Measurements from ENCODE around the gene TIMM17A.
"Not testable (repeated sequence)": the region's sequence is repeated elsewhere in the genome, so short reads cannot be mapped to it uniquely, and the experiment has no call there.

The TIMM17A gene

DNA sequence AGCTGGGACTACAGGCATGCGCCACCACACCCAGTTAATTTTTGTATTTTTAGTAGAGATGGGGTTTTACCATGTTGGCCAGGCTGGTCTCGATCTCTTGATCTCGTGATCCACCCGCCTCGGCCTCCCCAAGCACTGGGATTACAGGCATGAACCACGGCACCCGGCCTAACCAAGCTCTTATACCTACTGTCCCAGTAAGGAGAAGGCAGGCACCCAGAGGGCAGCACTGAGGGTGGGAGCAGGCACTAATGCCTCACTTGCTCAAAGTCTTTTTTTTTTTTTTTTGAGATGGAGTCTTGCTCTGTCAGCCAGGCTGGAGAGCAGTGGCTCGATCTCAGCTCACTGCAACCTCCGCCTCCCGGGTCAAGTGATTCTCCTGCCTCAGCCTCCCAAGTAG is 15.0 kb upstream of the TIMM17A start:
- DNase-seq (ENCODE audit: low spot score) = not testable (repeated sequence)

DNA sequence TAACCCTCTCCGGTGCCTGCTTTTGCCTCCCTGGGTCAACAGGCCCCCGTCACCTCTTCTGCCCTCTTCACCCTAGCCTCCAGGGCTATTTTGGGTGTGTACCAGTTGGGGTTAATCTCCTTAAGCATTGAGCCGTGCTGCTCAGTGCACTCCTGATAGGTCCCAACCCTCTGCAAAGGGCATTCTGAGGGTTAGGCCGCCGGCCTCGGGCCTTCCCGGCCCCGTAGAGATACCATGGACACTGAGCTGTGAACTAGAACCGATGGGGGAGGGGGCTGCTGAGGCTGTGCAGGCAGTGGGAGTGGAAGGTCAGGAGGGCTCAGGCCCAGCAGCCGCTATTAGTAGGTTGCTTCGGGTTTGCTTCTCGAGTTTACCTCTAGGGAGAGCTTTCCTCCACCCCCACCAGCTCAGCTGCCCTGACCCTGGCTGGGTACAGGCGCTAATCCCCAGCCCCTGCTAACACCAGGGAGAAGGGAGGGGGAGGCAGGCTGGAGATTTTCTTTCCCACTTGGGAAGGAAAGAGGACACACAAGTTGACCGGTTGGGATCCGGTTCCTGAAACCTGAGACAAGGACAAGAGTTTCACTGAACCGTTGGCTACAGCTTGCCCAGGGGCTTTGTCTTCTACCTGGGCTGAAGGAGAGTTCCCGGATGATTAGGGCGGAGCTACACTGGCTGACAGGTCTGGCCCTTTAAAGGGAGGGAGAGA is 13.7 kb upstream of the TIMM17A start:
- no peak for DNase-seq (ENCODE audit: low spot score)

DNA sequence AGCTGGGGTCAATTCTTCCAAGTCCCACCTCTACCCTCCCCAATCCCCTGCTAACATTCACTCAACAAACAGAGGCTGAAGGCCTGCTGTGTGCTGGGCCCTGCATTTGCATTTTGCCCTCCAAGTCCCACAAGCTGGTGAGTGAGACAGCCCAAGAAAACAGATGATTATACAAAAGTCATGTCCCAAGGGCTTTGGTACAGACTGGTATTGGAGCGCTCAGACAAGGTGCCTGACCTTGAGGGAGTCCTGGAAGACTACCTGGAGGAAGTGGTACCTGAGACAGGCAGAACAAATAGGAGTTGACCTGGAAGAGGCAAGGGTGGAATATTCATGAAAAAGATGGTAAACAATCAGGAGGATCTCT is 13.2 kb upstream of the TIMM17A start:
- no peak for DNase-seq (ENCODE audit: low spot score)

DNA sequence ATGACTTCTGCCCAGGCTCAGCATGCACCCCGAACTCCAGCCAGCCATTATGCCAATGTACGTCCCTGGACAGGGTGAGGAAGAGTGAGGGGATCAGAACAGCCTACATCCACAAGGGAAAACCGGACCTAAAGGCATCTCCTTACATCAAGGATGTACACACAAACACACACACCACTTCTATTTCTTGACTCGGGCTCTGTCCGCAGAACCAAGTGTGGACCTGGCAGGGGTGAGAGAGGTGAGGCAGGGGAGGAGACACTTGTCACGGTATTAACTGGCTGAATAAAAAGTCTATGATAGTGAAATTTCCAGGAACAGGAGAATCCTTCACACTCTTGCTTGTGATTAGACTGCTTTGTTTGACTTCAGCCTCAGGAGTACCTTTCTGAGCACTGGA is 11.3 kb upstream of the TIMM17A start:
- DNase-seq (ENCODE audit: low spot score) = no peak

DNA sequence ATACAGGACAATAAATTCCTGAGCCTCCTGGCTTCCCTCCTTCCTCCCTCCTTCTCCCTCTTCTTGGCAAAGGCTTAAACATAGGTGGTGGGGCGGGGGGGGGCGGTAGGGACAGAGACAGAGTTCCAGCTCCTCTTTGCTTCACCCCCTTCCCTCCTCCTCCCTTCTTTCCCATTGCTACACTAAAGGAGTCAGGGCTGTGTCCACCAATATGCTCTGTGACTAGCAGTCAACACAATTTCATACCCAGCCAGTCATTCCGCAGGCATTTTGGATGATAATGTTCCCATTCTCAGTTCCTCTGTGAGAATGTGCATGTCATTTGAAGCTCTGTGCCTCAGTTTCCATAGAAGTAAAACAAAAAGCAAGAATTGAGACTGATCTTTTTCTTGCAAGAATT is 10.7 kb upstream of the TIMM17A start:
- no peak for DNase-seq (ENCODE audit: low spot score)

DNA sequence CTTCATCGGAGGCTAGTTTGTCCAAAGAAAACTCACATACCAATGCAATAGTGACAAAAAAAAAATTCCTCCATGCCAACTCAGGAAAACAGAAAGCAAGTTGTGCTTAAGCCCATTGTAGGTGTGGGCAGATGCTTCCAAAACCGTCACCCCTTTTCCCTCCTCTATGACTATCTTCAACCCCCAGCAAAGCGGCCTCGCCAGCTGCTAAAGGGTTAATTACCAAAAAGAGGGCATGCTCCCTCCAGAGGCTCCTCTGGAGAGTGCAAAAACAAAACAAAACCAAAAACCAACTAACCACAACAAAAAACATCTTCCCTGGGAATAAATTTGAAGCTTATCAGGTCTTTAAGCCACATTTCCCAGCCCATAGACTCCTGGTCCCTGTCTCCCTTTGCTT is 10.1 kb upstream of the TIMM17A start:
- no peak for DNase-seq (ENCODE audit: low spot score)

DNA sequence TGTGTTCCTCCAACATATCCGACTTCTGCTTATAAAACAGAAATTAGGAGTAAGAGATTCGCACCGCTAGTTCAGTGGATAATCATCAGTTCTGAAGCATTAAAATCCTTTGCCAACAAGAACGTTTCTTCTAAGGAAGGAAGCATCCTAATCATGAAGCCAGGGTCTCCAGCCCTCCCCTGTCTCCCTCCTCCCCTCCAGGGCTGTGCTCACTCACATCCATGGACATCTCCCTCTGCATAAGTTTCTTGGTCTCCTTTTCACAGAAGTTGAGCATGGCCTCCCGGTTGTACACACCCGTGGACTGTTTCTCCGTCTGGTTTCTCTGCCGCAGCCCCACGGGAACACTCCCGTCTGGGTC is 9.5 kb upstream of the TIMM17A start:
- DNase-seq (ENCODE audit: low spot score) = no peak

DNA sequence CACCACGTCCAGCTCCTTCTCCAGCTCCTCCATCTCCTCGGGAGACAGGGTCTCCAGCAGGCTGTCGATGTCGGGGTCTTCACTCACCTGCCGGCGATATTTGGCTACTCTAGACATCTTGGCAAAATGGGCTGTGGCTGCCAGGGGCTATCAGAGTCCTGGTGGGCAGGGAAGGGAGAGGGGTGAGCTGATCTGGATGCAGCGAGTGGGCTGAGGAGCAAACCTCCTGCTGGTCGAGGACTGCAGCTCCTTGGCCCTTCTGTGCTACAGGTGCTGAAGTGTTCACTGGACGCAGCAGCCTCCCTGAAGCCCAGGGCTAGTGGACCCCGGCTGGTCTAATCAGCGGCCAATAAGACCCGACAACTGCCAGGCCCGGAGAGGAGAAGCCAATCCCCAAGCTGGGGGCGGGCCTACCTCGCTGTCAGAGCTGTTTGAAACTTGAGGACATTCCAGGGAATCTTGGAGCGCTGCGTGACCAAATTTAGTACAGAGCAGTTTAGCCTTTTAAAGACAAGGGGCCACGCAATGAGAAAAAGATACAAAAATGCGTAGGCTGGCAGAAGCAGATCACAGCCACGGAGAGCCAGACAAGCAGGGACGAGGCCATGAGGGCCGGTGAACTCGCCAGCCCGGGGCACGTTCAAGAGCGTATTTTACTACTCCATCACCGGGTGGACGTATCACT is 8.9 kb upstream of the TIMM17A start, which contains the start of gene LMOD1:
TSS of gene LMOD1 (minus strand) at position 325 of the 685 bp plus-strand sequence. CDS start at position 117, 208 bp downstream.
- DNase-seq (ENCODE audit: low spot score) = peak; percentile 48

DNA sequence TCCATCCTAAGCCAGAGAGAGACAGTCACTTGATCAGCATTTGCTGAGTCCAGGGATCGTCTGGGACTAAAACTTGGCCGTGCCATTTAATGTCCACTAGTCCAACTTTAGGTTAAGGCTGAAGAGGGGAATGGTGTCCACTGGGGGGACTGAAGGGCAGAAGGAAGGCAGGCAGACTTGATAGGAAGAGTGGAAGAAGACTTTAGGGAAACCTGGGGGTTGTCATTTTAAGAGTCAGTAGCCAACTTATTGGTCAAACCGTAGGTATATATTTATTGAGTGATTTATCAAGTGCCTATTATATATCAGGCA is 7.7 kb upstream of the TIMM17A start:
- no peak for DNase-seq (ENCODE audit: low spot score)

DNA sequence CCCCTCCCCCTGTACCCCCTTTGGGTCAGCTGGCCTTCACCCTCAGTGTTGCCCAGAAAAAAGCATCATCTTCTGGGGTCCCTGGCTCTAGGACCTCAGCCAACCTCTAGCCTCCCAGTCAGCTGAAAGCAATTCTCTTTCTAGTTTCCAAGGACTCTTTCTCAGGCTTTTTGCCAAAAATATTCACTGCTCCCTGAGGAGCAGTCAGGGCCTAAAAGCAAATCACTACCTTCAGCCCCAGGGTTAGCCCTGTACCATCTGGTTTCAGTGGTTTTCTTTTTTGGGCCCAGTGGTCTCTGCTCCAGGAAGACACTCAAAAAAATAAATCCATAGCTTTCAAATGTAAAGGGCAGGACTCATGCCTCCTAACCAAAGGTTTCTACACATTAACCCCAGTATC is 5.8 kb upstream of the TIMM17A start:
- DNase-seq (ENCODE audit: low spot score) = no peak

DNA sequence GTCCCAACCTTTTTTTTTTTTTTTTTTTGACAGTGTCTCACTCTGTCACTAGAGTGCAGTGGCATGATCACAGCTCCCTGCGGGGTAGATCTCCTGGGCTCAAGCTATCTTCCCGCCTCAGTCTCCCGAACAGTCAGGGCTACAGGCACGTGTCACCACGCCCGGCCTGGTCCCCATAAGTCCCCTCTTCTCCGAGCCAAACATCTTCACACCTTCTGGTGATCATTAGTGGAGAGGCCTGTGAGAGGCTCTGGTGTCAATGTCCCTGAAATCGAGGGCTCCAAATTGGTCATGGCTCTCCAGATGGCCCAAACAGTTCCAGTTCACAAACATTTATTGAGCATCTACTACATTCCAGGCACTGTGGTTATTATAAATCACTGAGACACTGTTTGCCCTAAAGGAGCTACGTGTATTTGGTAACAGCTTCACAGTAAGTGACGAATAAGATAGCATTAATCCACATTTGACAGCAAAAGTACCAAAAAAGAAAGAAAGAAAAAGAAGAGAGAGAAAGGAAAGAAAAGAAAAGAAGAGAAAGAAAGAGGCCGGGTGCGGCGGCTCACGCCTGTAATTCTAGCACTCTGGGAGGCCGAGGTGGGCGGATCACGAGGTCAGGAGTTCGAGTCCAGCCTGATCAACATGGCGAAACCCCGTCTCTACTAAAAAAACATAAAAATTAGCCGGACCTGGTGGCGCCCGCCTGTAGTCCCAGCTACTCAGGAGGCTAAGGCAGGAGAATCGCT is 867 bp upstream of the TIMM17A start:
- DNase-seq (ENCODE audit: low spot score) = no peak

DNA sequence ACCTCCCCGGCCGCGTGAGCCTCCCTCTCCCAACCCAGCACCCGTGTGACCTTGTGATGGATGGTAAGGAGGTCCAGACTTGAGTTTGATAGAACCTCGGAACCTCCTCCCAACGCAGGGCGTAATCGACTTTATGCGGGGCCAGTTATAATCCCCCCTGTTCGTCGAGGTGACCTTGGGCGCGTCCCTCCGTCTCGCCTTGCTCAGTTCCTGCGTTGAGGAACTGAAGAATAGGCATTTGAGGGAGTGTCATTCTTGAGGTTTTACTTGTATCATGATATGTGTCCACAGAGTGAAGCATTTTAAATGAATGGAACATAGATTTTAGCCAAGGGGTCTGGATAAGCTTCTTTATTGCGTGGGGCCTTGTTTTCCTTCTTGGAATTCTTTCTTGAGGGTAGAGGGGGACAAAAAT is 433 bp downstream of the TIMM17A start:
- DNase-seq (ENCODE audit: low spot score) = peak; percentile 23

DNA sequence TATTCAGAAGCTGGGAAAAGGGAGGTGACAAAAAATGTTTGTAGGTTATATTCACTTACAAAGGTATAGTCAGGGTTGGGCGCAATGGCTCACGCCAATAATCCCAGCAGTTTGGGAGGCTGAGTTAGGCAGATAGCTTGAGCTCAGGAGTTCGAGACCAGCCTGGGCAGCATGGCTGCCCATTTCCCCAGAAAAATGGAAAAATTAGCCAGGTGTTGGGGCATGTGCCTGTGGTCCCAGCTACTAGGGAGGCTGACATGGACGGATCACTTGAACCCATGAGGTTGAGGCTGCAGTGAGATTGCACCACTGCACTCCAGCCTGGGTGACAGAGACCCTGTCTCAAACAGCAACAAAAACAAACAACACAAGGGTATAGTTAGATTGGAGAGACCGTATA is 3.0 kb downstream of the TIMM17A start:
- DNase-seq (ENCODE audit: low spot score) = no peak

DNA sequence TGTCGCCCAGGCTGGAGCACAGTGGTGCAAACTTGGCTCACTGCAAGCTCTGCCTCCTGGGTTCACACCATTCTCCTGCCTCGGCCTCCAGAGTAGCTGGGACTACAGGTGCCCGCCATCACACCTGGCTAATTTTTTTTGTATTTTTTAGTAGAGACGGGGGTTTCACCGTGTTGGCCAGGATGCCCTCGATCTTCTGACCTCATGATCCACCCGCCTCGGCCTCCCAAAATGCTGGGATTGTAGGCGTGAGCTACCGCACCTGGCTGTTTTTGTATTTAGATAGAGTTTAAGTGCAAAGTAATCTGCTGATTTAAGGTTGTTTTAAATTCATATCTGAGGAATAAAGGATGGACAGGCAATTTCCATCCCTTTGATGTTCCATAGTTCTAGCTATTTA is 7.1 kb downstream of the TIMM17A start:
- not testable (repeated sequence) for DNase-seq (ENCODE audit: low spot score)

DNA sequence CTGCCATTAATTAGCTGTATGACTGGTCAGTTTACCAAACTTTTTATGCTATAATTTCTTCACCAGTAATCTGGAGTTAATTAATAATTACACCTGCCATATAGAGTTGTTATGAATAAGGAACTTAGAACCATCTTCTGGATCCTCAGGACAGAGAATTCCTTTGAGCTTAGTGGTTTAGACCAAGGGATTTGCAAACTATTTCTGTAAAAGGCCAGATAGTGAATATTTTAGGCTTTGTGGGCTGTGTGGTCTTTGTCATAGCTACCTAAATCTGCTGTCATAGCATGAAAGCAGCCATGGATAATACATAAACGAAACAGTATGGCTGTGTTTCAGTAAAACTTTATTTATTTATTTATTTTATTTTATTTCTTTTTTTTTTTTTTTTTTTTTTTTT is 9.0 kb downstream of the TIMM17A start:
- no peak for DNase-seq (ENCODE audit: low spot score)

DNA sequence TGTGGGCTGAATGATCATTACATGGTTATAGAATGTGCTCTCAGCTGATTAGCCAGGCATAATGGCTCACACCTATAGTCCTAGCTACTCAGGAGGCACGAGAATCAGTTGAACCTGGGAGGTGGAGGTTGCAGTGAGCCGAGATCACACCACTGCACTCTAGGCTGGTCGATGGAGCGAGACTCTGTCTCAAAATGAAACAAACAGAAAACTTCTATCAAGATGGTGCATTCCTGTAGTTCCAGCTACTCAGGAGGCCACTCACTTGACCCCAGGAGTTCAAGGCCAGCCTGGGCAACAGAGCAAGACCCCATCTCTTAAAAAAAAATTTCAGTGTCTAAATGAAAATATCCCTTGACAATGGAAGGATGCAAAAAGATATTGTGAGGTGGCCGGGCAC is 10.9 kb downstream of the TIMM17A start:
- no peak for DNase-seq (ENCODE audit: low spot score)

DNA sequence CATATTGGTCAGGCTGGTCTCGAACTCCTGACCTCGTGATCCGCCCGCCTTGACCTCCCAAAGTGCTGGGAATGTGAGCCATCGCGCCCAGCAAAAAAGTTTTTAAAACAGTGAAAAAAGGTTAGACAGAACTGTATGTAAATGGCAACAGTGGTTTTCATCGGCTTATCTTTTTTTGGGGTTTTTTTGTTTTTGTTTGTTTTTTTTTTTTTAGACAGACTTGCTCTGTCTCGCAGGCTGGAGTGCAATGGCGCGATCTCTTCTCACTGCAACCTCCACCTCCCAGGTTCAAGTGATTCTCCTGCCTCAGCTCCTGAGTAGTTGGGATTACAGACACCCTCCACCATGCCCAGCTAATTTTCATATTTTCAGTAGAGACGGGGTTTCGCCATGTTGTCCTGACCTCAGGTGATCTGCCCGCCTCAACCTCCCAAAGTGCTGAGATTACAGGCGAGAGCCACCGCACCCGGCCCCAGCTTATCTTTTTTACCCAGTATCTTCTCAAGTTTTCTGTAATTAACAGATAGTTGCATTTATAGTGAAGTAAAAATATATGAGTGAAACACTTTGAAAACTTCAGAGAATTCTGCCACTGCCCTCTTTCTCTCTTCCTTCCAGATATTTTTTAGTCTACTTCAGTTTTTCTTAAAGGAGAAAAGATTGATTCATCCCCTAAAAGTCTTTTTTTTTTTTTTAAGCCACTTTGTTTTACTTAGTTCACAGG is 13.1 kb downstream of the TIMM17A start:
- DNase-seq (ENCODE audit: low spot score) = no peak

DNA sequence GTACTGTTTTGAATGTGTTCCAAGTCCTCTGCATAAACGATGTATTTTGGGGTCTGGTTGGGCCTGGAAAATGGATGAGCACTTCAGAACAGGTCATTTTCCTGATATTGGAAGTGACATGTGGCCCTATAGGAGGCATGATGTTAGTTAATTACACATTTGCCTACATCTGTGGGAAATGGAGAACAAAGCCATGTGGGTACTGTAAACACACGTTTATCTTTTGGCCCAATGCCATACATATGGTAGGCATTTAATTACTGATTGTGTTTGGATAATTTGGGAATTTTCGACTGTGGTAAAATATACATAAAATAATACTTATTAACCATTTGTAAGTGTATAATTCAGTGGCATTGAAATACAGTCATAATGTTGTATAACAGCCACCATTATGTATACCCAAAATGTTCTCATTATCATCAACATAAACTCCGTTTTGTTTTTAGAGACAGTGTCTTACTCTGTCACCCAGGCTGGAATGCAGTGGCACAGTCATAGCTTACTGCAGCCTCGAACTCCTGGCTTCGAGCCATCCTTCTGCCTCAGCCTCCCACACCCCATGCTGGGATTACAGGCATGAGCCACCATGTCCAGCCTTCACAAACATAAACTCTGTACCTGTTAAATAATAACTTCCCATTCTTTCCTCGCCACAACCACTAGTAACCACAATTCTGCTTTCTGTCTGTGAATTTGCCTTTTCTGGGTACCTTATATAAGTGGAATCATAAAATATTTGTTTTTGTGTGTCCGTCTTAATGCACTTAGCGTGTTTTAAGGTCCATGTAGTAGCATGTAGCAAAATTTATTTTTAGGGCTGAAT is 15.2 kb downstream of the TIMM17A start:
- DNase-seq (ENCODE audit: low spot score) = no peak

DNA sequence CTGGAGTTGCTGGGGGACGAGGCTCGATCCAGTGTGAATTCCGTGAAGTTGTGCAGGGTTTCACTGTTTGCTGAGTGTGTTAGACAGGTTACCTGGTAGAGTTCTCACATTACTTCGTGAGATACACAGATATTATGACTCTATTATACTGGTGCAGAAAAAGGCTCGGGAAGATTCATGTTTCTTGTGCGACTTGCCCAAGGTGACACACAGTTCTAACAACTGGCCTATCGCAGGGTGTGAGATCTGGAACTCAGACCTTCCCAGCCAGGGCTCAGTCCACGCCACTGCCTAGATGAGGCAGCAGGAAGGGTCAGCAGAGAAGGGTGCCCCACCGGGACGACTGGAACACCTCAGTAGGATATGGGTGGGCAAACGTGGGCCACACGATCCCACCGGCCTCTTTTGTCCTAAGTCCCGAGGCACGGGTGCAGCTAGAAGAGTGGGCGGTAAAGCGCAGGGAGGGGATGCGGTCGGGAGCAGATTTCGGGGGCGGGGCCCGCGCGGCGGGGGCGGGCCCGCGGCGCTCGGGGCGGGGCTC is 26.8 kb downstream of the TIMM17A start:
- DNase-seq (ENCODE audit: low spot score) = peak; percentile 36

DNA sequence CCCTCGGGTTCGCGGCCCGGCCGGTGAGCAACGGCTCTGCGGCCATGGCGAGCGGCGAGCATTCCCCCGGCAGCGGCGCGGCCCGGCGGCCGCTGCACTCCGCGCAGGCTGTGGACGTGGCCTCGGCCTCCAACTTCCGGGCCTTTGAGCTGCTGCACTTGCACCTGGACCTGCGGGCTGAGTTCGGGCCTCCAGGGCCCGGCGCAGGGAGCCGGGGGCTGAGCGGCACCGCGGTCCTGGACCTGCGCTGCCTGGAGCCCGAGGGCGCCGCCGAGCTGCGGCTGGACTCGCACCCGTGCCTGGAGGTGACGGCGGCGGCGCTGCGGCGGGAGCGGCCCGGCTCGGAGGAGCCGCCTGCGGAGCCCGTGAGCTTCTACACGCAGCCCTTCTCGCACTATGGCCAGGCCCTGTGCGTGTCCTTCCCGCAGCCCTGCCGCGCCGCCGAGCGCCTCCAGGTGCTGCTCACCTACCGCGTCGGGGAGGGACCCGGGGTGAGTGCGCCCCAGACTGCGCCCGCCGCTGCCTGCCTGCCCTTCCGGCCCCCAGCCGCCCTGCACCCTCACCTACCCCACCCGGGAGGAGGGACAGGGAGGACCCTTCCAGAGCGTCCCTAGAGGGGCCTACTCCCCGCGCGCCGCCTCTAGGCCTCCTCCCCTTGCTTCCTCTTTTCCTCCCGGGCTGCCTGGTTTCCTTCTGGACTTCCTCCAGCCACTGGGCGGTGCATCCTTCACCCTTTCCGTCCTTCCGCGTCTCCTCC is 27.5 kb downstream of the TIMM17A start, which contains the start of gene RNPEP:
TSS of gene RNPEP (plus strand) at position 26 of the 757 bp plus-strand sequence. CDS start at position 45, 19 bp downstream.
- peak; percentile 6 for DNase-seq (ENCODE audit: low spot score)

DNA sequence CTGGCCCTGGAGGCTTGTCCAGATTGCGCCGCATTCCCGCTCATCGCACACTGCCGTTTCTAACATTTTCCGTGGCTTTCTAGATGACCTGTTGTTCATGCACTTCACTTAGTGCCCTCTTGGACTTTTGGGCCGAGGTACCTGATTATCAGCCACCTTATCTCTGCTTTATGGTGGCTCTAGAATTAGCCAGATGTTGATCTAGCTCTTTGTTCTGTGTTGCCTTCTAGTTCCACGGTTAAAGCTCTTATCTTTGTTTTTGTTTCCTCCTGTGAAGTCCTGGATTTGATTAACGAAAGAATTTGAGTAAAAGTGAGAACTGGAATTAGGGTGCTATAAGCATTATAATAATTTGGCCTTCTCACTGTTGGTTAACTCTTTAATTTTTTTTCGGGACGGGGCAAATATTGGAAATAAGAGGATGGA is 28.1 kb downstream of the TIMM17A start:
- peak; percentile 28 for DNase-seq (ENCODE audit: low spot score)
